SH-SY5Y (cell line): Measurements from ENCODE around the gene CHST11.

Experiments used
- GATA2 ChIP-seq: IDR thresholded peaks from 2 replicates; pipeline ENCODE4 v1.6.1; 2011; ENCODE audit warnings: mild to moderate bottlenecking, low read depth, low read length
- GATA3 ChIP-seq: IDR thresholded peaks from 2 replicates; pipeline ENCODE4 v1.6.1; 2011; ENCODE audit warnings: low read depth, mild to moderate bottlenecking, low read length, moderate library complexity

DNA sequence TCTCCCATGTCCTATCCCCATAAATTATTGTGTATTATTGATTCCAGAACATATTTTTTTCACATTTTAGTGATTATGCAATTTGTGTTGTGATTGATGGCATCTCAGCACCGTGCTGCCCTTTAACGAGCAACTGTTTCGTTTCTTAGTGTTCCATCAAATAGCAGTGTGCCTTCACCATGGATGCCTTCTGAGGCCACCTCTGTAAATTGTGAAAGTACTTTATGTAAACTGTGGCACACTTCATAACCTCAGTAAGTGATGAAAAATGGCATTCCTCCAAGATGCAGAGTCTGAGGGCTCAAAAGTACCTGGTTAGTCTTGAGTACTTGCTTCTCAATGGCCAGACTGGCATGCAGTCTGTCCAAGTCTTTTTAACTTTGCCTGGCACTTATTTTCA lies 8.2 kb downstream of the CHST11 start:
- TF ChIP-seq GATA3 (no peak), GATA2 (no peak)
